Keratinocyte (primary cell): ENCODE measurements around the gene TAS2R40.

Experiments
- EZH2 ChIP-seq: IDR thresholded peaks from one replicate; pipeline ENCODE4 v1.6.1; 2012; ENCODE audit warnings: inconsistent platforms, mild to moderate bottlenecking, low read length, moderate library complexity
- TF ChIP-seq, protein P1 (sequence below), 3 experiments: IDR thresholded peaks in 1 of 3; conservative IDR thresholded peaks in 1 of 3; optimal IDR thresholded peaks in 1 of 3; 2 replicates in 2 of 3; 3 replicates in 1 of 3; pipeline versions ENCODE3 to v1.5.1; 2011; ENCODE audit warnings: low read length in 3 of 3, mild to moderate bottlenecking in 3 of 3, moderate library complexity in 2 of 3, control low read depth in 1 of 3, inconsistent platforms in 1 of 3; ENCODE audit not compliant: insufficient read depth in 2 of 3; ENCODE audit errors: extremely low read depth in 1 of 3

DNA sequence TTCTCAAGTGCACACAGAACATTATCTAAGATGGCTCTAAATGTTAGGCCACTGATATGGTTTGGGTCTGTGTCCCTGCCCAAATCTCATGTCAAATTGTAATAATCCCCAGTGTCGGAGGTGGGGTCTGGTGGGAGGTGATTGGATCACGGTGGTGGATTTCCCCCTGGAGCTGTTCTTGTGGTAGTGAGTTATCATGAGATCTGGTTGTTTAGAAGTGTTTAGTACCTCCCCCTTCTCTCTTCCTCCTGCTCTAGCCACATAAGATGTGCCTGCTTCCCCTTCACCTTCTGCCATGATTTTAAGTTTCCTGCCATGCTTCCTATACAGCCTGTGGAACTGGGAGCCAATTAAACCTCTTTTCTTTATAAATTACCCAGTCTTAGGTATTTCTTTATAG is 30.2 kb downstream of the TAS2R40 start:
- TF ChIP-seq, protein P1, sequence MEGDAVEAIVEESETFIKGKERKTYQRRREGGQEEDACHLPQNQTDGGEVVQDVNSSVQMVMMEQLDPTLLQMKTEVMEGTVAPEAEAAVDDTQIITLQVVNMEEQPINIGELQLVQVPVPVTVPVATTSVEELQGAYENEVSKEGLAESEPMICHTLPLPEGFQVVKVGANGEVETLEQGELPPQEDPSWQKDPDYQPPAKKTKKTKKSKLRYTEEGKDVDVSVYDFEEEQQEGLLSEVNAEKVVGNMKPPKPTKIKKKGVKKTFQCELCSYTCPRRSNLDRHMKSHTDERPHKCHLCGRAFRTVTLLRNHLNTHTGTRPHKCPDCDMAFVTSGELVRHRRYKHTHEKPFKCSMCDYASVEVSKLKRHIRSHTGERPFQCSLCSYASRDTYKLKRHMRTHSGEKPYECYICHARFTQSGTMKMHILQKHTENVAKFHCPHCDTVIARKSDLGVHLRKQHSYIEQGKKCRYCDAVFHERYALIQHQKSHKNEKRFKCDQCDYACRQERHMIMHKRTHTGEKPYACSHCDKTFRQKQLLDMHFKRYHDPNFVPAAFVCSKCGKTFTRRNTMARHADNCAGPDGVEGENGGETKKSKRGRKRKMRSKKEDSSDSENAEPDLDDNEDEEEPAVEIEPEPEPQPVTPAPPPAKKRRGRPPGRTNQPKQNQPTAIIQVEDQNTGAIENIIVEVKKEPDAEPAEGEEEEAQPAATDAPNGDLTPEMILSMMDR (optimal IDR thresholded peaks at IDR 0.05 in 1 of 3, IDR thresholded peaks at IDR 0.05 in 1 of 3, conservative IDR thresholded peaks at IDR 0.05 in 1 of 3; ENCODE audit: extremely low read depth in 1 of 3, insufficient read depth in 2 of 3, low read length in 3 of 3) = no peak
- no peak for TF ChIP-seq EZH2
